HG02852 (cell line): ENCODE data around the gene GPR82.
A peak's percentile ranks its signal among the peaks of the same experiment; 100 is the strongest.
"Not testable (repeated sequence)": the region's sequence is repeated elsewhere in the genome, so short reads cannot be mapped to it uniquely, and the experiment has no call there.

Experiments
- ATAC-seq: cut with Tn5 transposase; IDR thresholded peaks from one replicate; pipeline ENCODE4 v1.9.1; 2021; ENCODE audit warnings: mild to moderate bottlenecking, moderate library complexity; ENCODE audit not compliant: unreplicated experiment

The GPR82 gene

GRCh38 chrX:41723826-41724225, at the start of gene GPR82:
GPR82 (plus strand) TSS chrX:41724181; CDS start chrX:41727027, 2,846 bp downstream.
- no peak for ATAC-seq

- not testable (repeated sequence) for ATAC-seq
These were observed 47.6 kb upstream of the GPR82 start for GRCh38 chrX:41676361-41676760.

GRCh38 chrX:41677183-41678060, 46.6 kb upstream of the GPR82 start:
- ATAC-seq: no peak

GRCh38 chrX:41684138-41684537, 39.8 kb upstream of the GPR82 start:
- ATAC-seq: no peak

GRCh38 chrX:41684940-41685339, 39.0 kb upstream of the GPR82 start:
- no peak for ATAC-seq

GRCh38 chrX:41686788-41687187, 37.2 kb upstream of the GPR82 start:
- peak; percentile 47 for ATAC-seq

- no peak for ATAC-seq
These were observed 35.8 kb upstream of the GPR82 start for GRCh38 chrX:41688156-41688555.

GRCh38 chrX:41688835-41689234, 35.1 kb upstream of the GPR82 start, which contains the start of gene GPR34:
GPR34 (plus strand) TSS chrX:41688973; CDS start chrX:41695634, 6,661 bp downstream.
- no peak for ATAC-seq

- ATAC-seq: no peak
These were observed 34.3 kb upstream of the GPR82 start for GRCh38 chrX:41689711-41690110.

- no peak for ATAC-seq
These were observed 31.7 kb upstream of the GPR82 start for GRCh38 chrX:41692162-41692749.

GRCh38 chrX:41693024-41693423, 31.0 kb upstream of the GPR82 start:
- no peak for ATAC-seq

GRCh38 chrX:41695426-41695825, 28.6 kb upstream of the GPR82 start:
- no peak for ATAC-seq

GRCh38 chrX:41703574-41704029, 20.4 kb upstream of the GPR82 start:
- no peak for ATAC-seq

- ATAC-seq: no peak
These were observed 18.9 kb upstream of the GPR82 start for GRCh38 chrX:41705042-41705441.

GRCh38 chrX:41705680-41706374, 18.2 kb upstream of the GPR82 start:
- ATAC-seq: peak; percentile 93

- ATAC-seq: no peak
These were observed 16.8 kb upstream of the GPR82 start for GRCh38 chrX:41707218-41707617.

GRCh38 chrX:41708486-41708885, 15.5 kb upstream of the GPR82 start:
- no peak for ATAC-seq

GRCh38 chrX:41711021-41711667, 12.8 kb upstream of the GPR82 start:
- ATAC-seq: no peak

GRCh38 chrX:41716222-41716621, 7.8 kb upstream of the GPR82 start:
- no peak for ATAC-seq

- no peak for ATAC-seq
These were observed 7.1 kb upstream of the GPR82 start for GRCh38 chrX:41716767-41717473.
